SHP77 (cell line): Measurements from ENCODE around the gene DRGX.

Experiments used
- DNase-seq, 2 experiments: peaks; one replicate each; lab custom pipeline; 2025; lab: John Stamatoyannopoulos, UW

DRGX gene

GRCh38 chr10:49314806-49315205 lies 81.1 kb downstream of the DRGX start:
- DNase-seq = no peak
